ENCODE data around the gene TPCN2.

The TPCN2 gene

DNA sequence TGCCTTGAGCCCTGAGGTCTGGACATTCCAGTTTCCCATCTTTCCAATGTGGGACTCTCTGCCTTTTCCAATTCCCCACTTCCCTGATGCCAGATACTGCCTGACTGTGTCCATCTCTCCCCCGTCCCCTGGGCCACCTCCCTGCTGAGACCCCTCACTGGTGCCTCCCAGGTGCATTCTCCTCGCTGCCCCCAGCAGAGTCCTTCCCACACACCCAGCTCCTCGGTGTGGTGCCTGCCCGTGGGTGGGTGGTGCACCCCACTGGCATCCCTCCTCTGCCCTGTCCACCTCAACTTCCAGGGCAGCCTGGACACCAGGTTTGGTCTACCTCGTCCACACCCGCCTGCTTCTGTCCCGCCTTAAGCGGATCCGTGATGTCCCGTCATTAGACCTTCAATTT lies 30.8 kb upstream of the TPCN2 start:
- Mint-ChIP-seq H3K4me3 (no peak overlapping the region), H3K36me3 (ENCODE audit: low read depth) (no peaks in the 10 kb centered on the region), H3K27me3 (peaks cover 21% of the 10 kb centered on the region), H3K27ac (no peak overlapping the region), H3K4me1 (ENCODE audit: low read depth) (no peaks in the 10 kb centered on the region), H3K9me3 (no peaks in the 10 kb centered on the region)
- no peak for DNase-seq

DNA sequence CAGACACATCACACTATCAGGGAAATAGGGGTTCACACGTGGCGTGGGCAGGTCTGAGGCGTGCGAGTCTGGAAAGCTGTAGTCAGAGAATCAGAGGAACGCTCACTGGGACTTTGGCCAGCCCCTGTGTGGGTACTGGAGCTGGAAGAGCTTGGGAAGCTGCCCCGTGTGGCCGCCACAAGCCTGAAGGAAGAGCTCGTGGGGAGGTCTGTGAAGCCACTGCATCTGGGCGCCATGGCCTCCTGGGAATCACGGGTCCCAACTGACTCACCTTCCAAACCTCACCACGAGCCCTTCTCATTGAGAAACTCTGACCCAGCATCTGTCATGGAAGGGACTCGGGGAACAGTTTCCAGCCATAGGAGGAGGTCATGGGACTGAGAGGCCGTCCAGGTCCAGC lies 29.8 kb upstream of the TPCN2 start:
- H3K4me3 Mint-ChIP-seq, result no peak overlapping the region
- H3K27ac Mint-ChIP-seq, result no peak overlapping the region
- DNase-seq, result no peak
- H3K9me3 Mint-ChIP-seq, result no peaks in the 10 kb centered on the region
- H3K27me3 Mint-ChIP-seq, result peaks cover 14% of the 10 kb centered on the region
- no peaks in the 10 kb centered on the region for H3K36me3 Mint-ChIP-seq (ENCODE audit: low read depth)
- no peaks in the 10 kb centered on the region for H3K4me1 Mint-ChIP-seq (ENCODE audit: low read depth)

DNA sequence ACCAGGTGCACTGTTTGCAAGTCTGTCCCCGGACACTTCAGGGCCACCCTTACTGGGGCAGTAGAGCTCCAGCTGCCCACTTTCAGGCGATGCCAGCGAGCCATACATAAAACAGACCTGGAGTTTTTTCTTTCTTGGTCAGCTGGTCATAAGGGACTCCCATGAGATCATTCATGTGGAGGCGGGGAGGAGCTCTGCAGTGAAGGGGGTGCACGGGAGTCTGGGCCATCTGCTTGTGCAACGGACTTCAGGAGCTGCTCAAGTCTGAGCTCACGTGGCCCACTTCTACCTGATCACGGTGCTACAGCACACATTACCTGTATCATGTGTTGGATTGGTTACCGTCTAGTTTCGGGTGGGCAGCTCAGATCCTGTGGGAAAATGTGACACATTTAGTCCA lies 26.5 kb upstream of the TPCN2 start:
- Mint-ChIP-seq H3K27ac (no peak overlapping the region), H3K4me3 (no peak overlapping the region), H3K36me3 (ENCODE audit: low read depth) (no peaks in the 10 kb centered on the region), H3K27me3 (no peaks in the 10 kb centered on the region), H3K4me1 (ENCODE audit: low read depth) (no peaks in the 10 kb centered on the region), H3K9me3 (no peaks in the 10 kb centered on the region)
- DNase-seq, result no peak

DNA sequence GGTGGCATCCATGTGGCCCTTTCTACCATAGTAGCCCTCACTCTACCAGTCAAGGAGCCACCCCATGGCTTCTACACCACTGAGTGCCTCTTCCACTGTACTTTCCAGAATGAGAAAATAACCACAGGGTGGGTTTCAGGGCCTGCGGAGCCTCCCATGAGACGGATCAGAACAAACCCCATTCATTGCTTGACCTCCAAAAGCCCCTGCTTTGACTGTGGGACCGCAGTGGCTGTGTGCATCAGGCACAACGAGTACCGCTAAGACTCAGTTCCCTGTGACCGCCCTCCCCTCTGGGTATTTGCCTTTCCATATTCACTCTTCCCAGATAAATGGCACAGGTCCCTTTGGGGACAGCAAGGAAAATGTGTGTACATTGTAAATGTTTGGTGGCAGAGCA lies 24.2 kb upstream of the TPCN2 start:
- Mint-ChIP-seq H3K4me3 (no peak overlapping the region), H3K36me3 (ENCODE audit: low read depth) (no peaks in the 10 kb centered on the region), H3K4me1 (ENCODE audit: low read depth) (no peaks in the 10 kb centered on the region), H3K9me3 (no peaks in the 10 kb centered on the region), H3K27me3 (no peaks in the 10 kb centered on the region), H3K27ac (no peak overlapping the region)
- DNase-seq, result no peak

DNA sequence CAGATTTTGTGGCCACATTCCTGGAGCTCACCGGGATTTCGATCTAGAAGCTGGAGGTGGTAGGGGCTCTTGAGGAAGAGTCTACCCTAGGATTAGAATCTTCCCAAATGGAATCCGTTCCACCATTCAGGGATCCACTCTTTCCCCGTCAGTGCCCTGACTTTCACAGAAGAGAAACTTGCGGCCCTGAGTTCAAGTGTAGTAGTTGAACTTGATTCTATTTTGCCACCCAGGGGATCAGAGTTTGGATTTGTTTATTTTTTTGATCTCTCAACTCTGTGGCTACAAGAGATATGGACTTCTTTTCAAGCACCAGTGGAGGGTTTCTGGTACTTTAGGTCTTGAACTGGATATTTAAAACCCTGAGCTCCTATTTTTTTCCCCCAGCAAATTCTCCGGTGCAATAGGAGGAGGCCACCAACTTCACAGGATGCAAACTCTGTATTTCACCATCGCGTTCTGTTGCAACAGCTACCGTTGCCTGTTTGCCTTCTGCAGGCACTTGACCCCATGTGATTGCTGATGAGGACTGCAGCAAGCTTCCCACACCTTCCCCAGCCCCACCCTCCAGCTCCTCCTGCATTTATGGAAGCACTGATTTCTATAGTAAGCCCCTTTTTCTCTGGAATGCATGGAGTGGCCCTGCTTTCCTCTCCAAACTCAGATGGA lies 20.9 kb upstream of the TPCN2 start:
- Mint-ChIP-seq H3K27me3 (peaks cover under 1% of the 10 kb centered on the region), H3K4me1 (ENCODE audit: low read depth) (no peaks in the 10 kb centered on the region), H3K9me3 (no peaks in the 10 kb centered on the region), H3K36me3 (ENCODE audit: low read depth) (no peaks in the 10 kb centered on the region), H3K4me3 (no peak overlapping the region), H3K27ac (no peak overlapping the region)
- DNase-seq, result no peak

DNA sequence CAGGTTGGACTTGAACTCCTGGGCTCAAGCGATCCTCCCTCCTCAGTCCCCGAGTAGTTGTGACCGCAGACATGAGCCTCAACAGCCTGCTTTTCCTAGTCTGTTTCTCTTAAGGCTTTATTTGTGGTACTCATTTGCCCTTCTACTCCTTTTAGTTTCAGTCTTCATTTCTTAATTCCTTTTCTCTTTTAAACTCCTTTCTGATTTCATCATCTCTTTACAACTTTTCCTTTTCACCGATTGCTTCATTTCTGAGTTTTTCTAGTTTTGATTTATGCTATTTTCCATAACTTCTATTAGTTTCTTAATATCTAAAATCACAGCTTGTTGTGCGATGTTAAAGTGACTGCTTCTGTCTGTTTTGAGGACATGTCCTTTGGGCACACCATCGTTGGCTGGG lies 18.4 kb upstream of the TPCN2 start:
- Mint-ChIP-seq H3K27me3 (peaks cover 9% of the 10 kb centered on the region), H3K4me1 (ENCODE audit: low read depth) (no peaks in the 10 kb centered on the region), H3K27ac (peak overlapping the region; percentile 44), H3K9me3 (no peaks in the 10 kb centered on the region), H3K36me3 (ENCODE audit: low read depth) (no peaks in the 10 kb centered on the region), H3K4me3 (no peak overlapping the region)
- no peak for DNase-seq

DNA sequence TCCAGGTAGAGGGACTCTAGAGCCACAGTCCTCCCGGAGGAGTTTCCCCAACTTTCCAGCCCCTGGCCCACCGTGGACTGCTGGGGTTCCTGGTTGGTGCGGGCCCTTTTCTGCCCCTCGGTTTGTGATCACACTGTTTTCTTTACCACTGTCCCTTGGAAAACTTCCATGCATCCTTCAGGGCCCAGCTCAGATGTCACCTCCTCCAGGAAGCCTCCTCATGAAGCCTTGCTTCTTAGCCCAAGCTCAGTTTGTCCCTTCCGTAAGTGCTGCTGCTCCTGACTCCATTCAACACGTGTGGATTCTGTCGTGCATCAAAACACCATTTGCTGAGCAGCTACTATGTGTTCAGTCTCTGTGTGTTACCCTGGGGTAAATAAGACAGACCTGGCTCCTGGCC lies 15.9 kb upstream of the TPCN2 start:
- Mint-ChIP-seq H3K36me3 (ENCODE audit: low read depth) (no peaks in the 10 kb centered on the region), H3K4me1 (ENCODE audit: low read depth) (no peaks in the 10 kb centered on the region), H3K27me3 (peaks cover 9% of the 10 kb centered on the region), H3K4me3 (no peak overlapping the region), H3K27ac (no peak overlapping the region), H3K9me3 (no peaks in the 10 kb centered on the region)
- DNase-seq, result no peak

DNA sequence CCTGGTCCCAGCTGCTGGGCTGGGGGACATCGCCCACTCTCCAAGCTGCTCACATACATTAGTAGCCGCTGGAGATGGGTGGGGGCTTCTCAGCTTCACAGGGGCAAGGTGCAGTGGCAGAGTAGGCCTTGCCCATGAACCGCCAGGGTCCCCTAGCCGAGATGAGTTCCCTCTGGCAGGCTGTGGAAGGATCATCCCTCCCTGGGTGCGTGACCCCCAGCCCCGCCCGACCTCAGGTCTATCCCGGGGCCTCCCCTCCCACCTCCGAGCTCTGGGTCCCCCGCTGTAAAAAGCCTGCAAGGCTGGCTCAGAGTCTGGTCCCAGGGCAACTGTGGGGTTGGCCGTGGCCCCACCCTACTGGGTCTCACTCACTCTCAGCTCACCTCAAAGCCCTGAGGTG lies 15.3 kb upstream of the TPCN2 start:
- Mint-ChIP-seq H3K4me3 (no peak overlapping the region), H3K36me3 (ENCODE audit: low read depth) (no peaks in the 10 kb centered on the region), H3K4me1 (ENCODE audit: low read depth) (no peaks in the 10 kb centered on the region), H3K9me3 (no peaks in the 10 kb centered on the region), H3K27ac (no peak overlapping the region), H3K27me3 (peaks cover 9% of the 10 kb centered on the region)
- no peak for DNase-seq

DNA sequence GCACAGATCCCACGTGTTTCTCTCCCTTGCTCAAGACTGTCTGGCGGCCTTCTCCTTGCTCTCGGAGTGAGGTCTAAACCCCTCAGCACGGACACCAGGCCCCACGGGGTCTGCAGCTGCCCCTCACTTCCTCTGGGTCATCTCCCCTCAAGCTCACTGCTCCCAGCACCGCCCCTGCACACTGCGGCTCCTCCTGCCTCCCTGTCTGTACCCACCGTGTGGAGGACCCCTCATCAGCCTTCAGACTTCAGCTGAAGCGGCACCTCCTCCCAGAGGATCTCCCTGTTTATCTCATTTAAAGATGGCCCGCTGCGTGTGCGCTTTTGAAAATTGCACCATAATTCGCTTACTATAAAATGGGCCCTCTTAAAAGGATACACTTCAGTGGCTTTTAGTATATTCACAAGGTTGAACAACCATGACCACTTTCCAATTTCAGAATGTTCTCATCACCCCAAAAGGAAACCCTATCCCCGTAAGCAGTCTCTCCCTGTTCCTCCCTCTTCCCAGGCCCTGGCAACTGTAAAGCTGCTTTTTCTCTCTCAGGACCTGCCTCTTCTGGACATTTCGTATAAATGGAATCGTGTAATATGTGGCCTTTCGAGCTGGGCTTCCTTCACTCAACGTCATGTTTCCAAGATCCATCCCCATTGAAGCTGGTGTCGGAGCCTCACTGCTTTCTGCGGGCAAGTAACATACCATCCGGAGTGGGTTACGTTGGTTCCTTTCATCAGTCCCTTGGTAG lies 14.4 kb upstream of the TPCN2 start:
- no peak overlapping the region for H3K27ac Mint-ChIP-seq
- H3K36me3 Mint-ChIP-seq (ENCODE audit: low read depth), result no peaks in the 10 kb centered on the region
- no peak for DNase-seq
- H3K27me3 Mint-ChIP-seq, result peaks cover 9% of the 10 kb centered on the region
- no peak overlapping the region for H3K4me3 Mint-ChIP-seq
- H3K9me3 Mint-ChIP-seq, result no peaks in the 10 kb centered on the region
- H3K4me1 Mint-ChIP-seq (ENCODE audit: low read depth), result no peaks in the 10 kb centered on the region

DNA sequence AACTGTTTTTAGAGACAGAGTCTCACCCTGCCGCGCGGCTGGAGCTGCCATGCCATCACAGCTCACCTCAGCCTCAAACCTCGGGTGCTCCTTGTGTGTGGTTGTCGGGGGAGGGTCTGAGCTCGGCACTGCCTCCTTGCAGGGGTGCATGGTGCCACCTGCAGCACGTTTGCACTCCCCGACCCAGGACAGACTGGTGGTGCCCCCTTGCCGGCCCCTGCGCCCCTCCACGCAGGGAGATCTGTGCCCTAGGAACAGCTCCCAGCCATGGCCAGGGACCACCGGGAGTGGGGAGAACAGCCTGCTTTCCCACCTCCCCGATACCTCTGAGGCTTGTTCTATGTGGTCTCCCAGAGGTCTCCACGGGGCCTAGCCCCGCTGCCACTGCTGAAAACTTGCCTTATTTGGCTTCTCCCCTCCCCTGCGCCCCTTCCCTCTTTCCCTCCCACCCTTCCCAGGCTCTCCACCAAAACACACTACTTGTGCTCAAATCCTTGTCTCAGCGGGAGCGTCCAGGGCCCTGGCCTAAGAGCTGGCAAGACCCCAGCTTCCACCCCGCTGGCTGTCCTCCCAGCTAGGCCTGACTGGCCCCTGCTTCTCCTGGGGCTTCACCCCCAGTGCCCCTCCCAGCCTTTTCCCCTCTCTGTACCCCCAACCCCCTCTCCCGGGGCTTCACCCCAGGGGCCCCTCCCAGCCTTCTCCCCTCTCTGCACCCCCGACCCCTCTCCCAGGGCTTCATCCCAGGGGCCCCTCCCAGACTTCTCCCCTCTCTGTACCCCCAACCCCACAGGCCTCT lies 13.4 kb upstream of the TPCN2 start:
- H3K9me3 Mint-ChIP-seq, result no peaks in the 10 kb centered on the region
- no peaks in the 10 kb centered on the region for H3K36me3 Mint-ChIP-seq (ENCODE audit: low read depth)
- H3K4me3 Mint-ChIP-seq, result no peak overlapping the region
- H3K4me1 Mint-ChIP-seq (ENCODE audit: low read depth), result peaks cover 4% of the 10 kb centered on the region
- no peak overlapping the region for H3K27ac Mint-ChIP-seq
- H3K27me3 Mint-ChIP-seq, result peaks cover 9% of the 10 kb centered on the region
- no peak for DNase-seq

DNA sequence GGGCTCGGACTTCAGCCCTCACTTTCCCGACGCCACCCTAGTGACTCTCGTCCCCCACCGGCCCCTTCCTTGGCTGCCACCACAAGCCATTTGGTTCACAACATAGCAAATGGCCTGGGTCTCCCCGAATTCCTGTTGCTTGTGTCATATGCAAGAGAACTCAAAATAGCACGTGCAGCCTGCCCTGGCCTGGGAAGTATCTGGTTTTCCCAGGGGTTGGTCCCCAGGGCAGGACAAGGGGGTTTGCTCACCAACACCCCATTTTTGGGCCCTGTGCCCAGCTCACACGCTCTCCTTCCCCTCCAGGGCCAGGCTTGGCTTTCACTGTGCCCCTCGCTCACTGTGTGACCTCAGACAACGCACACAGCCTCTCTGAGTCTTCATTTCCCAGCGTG lies 12.8 kb upstream of the TPCN2 start:
- peaks cover 10% of the 10 kb centered on the region for H3K4me1 Mint-ChIP-seq (ENCODE audit: low read depth)
- DNase-seq, result no peak
- no peaks in the 10 kb centered on the region for H3K36me3 Mint-ChIP-seq (ENCODE audit: low read depth)
- no peaks in the 10 kb centered on the region for H3K9me3 Mint-ChIP-seq
- no peak overlapping the region for H3K4me3 Mint-ChIP-seq
- H3K27me3 Mint-ChIP-seq, result peaks cover 9% of the 10 kb centered on the region
- H3K27ac Mint-ChIP-seq, result no peak overlapping the region

DNA sequence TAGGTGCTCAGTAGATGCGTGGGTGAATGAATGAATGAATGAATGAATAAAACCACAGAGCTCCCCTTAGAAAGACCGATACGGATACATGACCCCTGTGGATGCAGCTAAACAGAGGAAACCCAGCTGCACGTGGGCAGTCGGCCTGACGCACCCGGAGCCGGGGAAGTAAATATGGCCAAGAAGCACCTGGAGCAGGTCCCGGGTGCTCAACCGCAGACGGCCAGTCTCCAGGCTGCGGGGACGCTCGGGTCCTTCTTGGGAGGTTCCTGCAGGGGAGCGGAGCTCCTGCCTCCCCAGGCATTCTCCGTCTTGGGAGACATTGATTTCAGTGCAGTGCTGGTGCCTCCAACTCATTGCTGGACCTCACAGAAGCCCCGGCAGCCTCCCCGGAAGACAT lies 11.7 kb upstream of the TPCN2 start:
- H3K27ac Mint-ChIP-seq, result no peak overlapping the region
- no peak for DNase-seq
- H3K4me1 Mint-ChIP-seq (ENCODE audit: low read depth), result peaks cover 17% of the 10 kb centered on the region
- H3K27me3 Mint-ChIP-seq, result peaks cover 9% of the 10 kb centered on the region
- H3K4me3 Mint-ChIP-seq, result no peak overlapping the region
- no peaks in the 10 kb centered on the region for H3K9me3 Mint-ChIP-seq
- no peaks in the 10 kb centered on the region for H3K36me3 Mint-ChIP-seq (ENCODE audit: low read depth)

DNA sequence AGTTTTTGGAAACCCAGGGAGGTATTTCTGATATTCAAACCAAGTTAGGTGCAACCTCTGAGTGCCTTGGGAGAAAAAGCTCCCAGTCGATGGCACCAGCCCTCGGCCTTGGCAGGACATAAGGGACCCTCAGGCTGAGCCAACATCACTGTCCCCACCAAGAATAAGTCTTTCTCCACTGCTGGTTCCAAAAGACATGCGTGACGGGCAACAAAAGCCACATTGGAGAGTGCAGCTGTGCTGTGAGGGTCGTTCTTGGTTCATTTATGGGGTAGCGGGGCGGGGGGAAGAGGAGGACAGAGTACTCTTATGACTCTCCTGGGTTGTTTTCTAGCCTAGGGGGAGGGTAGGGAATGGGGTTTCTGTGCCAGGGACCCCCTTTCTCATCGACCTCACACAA lies 11.2 kb upstream of the TPCN2 start:
- H3K4me3 Mint-ChIP-seq, result no peak overlapping the region
- no peak for DNase-seq
- H3K9me3 Mint-ChIP-seq, result no peaks in the 10 kb centered on the region
- no peaks in the 10 kb centered on the region for H3K36me3 Mint-ChIP-seq (ENCODE audit: low read depth)
- H3K27me3 Mint-ChIP-seq, result peaks cover 9% of the 10 kb centered on the region
- no peak overlapping the region for H3K27ac Mint-ChIP-seq
- peaks cover 17% of the 10 kb centered on the region for H3K4me1 Mint-ChIP-seq (ENCODE audit: low read depth)

DNA sequence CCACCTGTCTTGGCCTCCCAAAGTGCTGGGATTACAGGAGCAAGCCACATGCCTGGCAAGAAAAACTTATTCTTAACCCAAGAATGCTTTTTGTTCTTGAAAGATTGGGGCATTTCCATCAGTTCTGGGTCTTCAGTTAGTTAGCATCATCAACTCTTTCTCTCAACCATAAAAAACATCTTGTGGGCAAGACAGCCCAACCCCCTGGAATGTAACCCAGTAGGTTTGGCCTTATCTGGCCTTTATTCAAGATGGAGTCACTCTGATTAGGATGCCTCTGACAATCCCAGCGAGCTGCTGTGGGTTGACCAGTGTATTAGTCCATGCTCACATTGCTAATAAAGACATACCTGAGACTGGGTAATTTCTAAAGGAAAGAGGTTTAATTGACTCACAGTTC lies 9.2 kb upstream of the TPCN2 start:
- Mint-ChIP-seq H3K27ac (no peak overlapping the region), H3K27me3 (peaks cover 5% of the 10 kb centered on the region), H3K4me3 (no peak overlapping the region), H3K4me1 (ENCODE audit: low read depth) (peaks cover 17% of the 10 kb centered on the region), H3K9me3 (no peaks in the 10 kb centered on the region), H3K36me3 (ENCODE audit: low read depth) (no peaks in the 10 kb centered on the region)
- DNase-seq, result no peak

DNA sequence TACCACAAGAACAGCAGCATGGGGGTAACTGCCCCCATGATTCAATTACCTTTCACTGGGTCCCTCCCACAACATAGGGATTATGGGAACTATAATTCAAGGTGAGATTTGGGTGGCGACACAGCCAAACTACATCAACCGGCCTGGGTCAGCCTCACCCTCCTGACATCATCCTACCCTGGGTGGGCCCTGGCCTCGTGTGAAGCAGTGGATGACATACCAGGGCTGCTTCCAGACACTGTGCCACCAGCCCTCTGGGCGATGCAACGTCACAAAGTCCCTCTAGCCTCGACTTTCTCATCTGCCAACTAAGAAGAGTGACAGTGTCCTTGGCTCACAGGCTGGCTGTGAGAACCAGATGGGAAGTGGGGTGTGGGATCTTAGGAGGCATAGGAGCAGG lies 8.7 kb upstream of the TPCN2 start:
- Mint-ChIP-seq H3K4me3 (no peak overlapping the region), H3K9me3 (no peaks in the 10 kb centered on the region), H3K27me3 (peaks cover 8% of the 10 kb centered on the region), H3K27ac (no peak overlapping the region), H3K36me3 (ENCODE audit: low read depth) (no peaks in the 10 kb centered on the region), H3K4me1 (ENCODE audit: low read depth) (peaks cover 17% of the 10 kb centered on the region)
- DNase-seq, result no peak

All from activated T-cell treated with anti-CD3 and anti-CD28 coated beads, Interleukin-2, amount 50 U/mL, for 24 hours (primary cell).